Kidney epithelial cell (primary cell): Measurements from ENCODE around the gene RNF151. TPM values are rescaled to one million over a fixed set of nuclear protein-coding genes. Genes with fewer than 3 reads are reported as not detected.

ENCODE experiments used
- DNase-seq: peaks from one replicate; pipeline ENCODE4 v3.0.0-alpha.2; 2010; ENCODE audit warnings: low read depth
- H3K27me3 ChIP-seq: 2 replicates; pipeline ENCODE4 v1.6.0; 2011; ENCODE audit warnings: low read length; ENCODE audit not compliant: control insufficient read depth, insufficient read depth
- H3K36me3 ChIP-seq: 2 replicates; pipeline ENCODE4 v1.5.1; 2011; ENCODE audit warnings: low read length; ENCODE audit not compliant: control insufficient read depth, insufficient read depth
- H3K4me3 ChIP-seq: 2 replicates; pipeline ENCODE4 v1.5.1; 2011; ENCODE audit warnings: low read depth, mild to moderate bottlenecking, control low read depth, low read length
- CTCF ChIP-seq: IDR thresholded peaks from 2 replicates; pipeline ENCODE4 v1.5.1; 2011; ENCODE audit warnings: mild to moderate bottlenecking, moderate library complexity, low read length, control low read depth, inconsistent platforms; ENCODE audit not compliant: insufficient read depth, poor library complexity, severe bottlenecking
- total RNA-seq: library from RNA; depleted of rRNA; stranded (reverse); fragments of >200 nt; gene quantifications from 2 replicates; pipeline ENCODE4 v1.2.3, GENCODE V29; 2015

The RNF151 gene
- total RNA-seq, 1 donor from 2014 or later, result not detected

GRCh38 chr16:1990351-1991134, 23.9 kb downstream of the RNF151 start:
- peaks cover 29% of the 10 kb centered on the region for H3K27me3 ChIP-seq
- H3K36me3 ChIP-seq, result peaks cover 5% of the 10 kb centered on the region
- no peak for TF ChIP-seq CTCF
- peak overlapping the region; percentile 31 for H3K4me3 ChIP-seq
- no peak for DNase-seq

DNA sequence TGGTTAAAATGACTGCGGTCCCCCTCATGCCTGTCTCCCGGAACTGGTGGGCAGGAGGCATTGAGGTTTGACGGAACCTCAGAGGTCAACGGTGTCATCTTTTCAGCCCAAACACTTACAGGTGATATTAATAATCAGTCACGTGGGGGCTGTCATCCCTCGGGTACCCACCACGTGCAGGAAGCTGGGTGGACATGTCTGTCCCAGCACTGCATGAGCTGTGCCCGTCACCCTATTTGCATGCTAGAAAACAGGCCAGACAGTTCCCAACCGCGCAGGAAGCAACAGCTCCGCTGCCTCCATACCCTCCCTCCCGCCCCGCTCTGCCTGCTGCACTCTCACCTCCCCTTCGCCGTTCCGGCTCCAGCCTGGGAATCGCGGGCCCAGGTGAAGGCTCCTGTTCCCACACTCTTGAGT, 24.5 kb downstream of the RNF151 start:
- Histone ChIP-seq H3K4me3 (no peak overlapping the region), H3K36me3 (peaks cover 2% of the 10 kb centered on the region), H3K27me3 (peaks cover 29% of the 10 kb centered on the region)
- TF ChIP-seq CTCF, result no peak
- DNase-seq, result no peak

- peak overlapping the region; percentile 33 for H3K4me3 ChIP-seq
- H3K36me3 ChIP-seq, result no peaks in the 10 kb centered on the region
- peaks cover 29% of the 10 kb centered on the region for H3K27me3 ChIP-seq
- no peak for TF ChIP-seq CTCF
- DNase-seq, result no peak
Measured at GRCh38 chr16:1991588-1991947, 24.9 kb downstream of the RNF151 start.

DNA sequence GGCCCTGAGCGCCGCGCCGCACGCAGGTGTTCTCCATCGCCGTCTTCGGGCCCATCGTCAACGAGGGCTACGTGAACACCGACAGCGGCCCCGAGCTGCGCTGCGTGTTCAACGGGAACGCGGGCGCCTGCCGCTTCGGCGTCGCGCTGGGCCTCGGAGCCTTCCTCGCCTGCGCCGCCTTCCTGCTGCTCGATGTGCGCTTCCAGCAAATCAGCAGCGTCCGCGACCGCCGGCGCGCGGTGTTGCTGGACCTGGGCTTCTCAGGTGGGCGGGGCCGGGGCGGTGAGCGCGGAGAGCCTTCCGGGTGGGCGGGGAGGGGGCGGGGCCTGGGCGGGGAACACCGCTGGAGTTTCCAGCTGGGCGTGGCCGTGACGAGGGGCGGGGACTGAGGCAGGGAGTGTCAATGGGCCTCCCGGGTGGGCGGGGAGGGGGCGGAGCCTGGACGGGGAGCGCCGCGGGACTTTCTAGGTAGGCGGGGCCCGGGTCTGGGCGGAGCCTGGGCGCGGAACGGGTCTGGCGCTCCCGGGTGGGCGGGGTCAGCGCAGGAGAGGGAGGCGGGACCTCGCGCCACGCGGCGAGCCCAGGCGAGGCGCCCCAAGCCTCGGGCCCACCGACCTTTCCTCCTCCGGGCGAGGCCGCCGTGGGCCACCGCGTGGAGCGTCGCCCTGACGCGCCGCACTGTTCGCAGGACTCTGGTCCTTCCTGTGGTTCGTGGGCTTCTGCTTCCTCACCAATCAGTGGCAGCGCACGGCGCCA, 25.5 kb downstream of the RNF151 start:
- DNase-seq, result peak; percentile 42
- H3K27me3 ChIP-seq, result peaks cover 29% of the 10 kb centered on the region
- TF ChIP-seq CTCF, result no peak
- H3K36me3 ChIP-seq, result no peaks in the 10 kb centered on the region
- peak overlapping the region; percentile 33 for H3K4me3 ChIP-seq

- DNase-seq, result no peak
- peaks cover 29% of the 10 kb centered on the region for H3K27me3 ChIP-seq
- H3K36me3 ChIP-seq, result no peaks in the 10 kb centered on the region
- no peak overlapping the region for H3K4me3 ChIP-seq
- TF ChIP-seq CTCF, result no peak
Measured at GRCh38 chr16:1992704-1993317, 26.2 kb downstream of the RNF151 start.
